HG03039 (cell line): Measurements from ENCODE around the gene RUFY2.
"Not testable (repeated sequence)": the region's sequence is repeated elsewhere in the genome, so short reads cannot be mapped to it uniquely, and the experiment has no call there.

Source experiments
- ATAC-seq: cut with Tn5 transposase; IDR thresholded peaks from one replicate; pipeline ENCODE4 v1.9.1; 2021; ENCODE audit warnings: mild to moderate bottlenecking, moderate library complexity; ENCODE audit not compliant: unreplicated experiment

RUFY2 gene

DNA sequence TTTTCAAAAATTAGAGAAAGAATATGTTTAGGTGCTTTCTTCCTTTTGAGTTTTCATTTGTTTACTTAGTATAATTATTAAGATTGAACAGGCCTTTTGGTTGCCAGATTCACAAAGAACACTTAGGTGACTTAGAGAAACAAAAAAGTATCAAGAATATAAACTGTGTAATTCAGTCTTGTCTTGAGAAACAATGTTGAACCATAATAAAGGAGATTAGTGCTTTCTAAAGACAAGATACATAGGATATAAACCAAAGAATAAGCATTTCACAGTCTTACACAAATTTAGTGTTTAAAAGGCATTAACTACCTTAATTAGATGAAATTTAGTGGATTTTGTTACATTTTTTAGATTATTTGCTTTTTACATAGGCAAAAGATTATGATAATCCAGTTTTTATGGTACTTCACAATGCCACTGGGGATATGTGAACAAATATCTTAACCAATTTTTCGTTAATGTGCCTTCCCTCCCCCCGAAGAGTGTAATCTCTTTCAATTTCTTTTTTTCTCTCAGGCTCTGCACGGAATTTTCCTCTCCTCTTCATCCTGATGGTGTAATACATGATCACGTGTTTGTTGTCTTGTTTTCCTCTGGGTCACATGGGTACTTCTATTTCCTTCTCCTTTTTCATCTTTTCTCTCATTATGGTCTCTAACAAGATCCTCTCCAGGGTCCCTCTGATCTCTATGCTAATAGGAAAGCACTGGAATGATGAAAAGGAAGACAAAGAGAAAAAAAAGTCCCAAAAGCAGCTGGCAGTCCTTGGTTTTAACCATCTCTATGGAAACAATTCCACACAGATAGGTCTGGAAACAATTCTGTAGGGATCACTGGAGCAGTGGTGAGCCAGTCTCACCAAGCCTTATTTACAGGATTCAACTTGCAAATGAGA lies 78.9 kb downstream of the RUFY2 start:
- ATAC-seq: no peak

- ATAC-seq: not testable (repeated sequence)
These were observed 82.7 kb downstream of the RUFY2 start for GRCh38 chr10:68324396-68324795.

DNA sequence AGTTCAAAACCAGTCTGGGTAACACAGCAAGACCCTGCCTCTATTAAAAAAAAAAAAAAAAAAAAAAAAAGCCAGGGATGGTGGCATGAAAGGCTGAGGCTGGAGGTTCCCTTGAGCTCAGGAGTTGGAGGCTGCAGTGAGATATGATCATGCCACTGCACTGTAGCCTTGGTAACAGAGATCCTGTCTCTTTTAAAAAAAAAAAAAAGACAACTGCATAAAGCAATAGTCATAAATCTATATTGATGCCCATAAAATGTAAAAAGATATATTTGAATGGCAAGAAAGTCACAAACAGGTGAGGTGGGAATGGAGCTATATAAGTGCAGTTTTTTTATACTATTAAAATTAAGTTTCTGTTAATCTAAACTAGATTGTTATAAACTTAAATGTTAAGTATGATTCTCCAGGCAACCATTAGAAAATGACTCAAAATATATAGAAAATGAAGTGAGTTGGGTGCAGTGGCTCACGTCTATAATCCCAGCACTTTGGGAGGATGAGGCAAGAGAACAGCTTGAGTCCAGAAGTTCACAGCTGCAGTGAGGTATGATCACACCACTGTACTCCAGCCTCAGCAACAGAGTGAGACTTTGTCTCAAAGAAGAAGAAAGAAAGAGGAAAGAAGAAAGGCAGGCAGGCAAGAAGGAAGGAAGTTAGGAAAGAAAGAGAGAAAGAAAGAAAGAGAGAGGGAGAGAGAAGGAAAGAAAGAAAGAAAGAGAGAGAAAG lies 88.6 kb downstream of the RUFY2 start:
- no peak for ATAC-seq

DNA sequence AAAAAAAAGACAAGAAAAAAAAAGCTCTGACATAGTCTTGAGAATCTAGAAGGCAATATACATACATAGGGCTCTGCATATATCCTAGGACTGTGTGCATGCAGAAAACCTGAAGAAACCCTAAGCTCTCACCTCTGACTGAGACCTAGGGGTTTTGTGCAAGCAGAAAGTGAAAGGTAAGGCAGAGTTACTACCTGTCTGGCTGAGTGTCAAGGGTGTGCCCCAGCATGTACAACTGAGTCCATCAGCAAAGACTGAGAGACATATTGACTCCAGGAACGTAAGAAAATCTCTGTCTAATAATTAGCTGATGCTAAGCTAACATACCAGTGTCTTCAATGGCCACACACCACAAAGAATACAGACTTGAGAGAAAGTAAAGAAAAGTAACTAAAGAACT lies 91.5 kb downstream of the RUFY2 start:
- ATAC-seq: no peak

DNA sequence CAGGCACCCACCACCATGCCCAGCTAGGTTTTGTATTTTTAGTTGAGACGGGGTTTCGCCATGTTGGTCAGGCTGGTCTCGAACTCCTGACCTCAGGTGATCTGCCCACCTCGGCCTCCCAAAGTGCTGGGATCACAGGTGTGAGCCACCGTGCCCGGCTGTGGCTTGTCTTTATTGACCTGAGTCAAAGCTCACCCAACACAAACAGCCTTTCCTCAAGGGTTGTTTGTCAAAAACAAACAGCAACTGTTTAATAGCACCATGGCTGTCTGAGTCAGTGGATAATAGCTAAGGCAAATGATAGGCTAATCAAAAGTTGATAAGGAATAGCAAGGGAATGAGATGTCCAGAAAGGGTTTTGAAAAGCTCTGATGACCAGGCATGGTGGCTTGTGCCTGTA lies 92.1 kb downstream of the RUFY2 start:
- ATAC-seq: not testable (repeated sequence)

DNA sequence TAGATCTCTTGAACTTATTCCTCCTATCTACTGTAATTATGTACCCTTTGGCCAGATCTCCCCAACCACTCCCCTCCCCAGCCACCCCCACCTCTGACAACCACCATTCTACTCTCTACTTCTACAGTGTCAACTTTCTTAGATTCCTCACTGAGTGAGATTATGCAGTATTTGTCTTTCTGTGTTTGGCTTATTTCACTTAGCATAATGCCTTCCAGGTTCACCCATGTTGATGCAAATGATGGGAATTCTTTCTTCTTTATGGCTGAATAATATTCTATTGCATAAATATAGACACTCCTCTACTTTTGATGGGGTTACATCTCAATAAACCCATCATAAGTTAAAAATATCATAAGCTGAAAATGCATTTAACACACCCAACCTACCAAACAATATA lies 96.5 kb downstream of the RUFY2 start:
- no peak for ATAC-seq

DNA sequence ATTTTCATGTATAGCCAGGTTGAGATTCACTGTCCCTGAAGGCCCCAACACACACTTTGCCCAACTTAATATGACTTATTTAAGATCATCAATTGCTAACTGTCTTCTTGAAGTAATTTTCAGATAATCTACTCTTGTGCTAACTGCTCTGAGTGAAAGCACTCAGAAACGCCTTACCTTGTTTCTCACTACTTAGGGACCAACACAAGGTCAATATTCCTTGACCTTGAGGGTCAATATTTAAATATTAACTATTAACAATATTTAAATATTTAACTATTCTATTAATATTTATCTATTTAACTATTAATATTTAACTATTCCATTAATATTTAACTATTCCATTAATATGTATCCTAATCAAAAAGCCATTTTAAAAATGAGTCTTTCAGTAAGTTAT lies 101.2 kb downstream of the RUFY2 start:
- ATAC-seq: no peak

DNA sequence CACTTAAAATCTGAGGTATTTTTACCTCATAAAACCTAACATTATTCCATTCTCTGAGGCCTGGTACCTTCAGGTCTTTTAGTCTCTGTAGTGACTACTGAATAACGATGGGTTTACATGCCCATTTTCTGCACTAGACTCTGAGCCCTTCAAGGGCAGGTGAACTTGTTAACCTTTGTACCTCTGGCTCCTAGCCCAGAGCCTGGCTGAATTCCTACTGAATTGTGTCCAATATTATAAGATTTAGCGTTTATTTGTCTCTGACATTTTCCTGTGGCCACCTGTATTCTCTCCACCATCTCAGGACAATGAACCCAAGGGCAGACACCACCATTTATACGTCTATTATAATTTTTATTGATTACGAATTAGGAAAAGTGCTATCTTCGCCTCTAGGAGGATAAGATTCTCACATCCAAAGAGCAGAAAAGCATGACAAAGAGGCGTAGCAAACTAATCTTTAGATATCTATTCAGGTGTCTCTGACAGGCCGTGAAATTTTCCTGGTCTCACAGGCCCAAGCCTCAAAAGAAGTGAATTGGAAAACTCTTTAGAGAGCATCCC lies 103.1 kb downstream of the RUFY2 start:
- no peak for ATAC-seq

- ATAC-seq: no peak
These were observed 104.2 kb downstream of the RUFY2 start for GRCh38 chr10:68302871-68303270.

- no peak for ATAC-seq
These were observed 104.6 kb downstream of the RUFY2 start for GRCh38 chr10:68302503-68302823.

GRCh38 chr10:68301790-68302502 lies 105.1 kb downstream of the RUFY2 start:
- ATAC-seq: no peak

DNA sequence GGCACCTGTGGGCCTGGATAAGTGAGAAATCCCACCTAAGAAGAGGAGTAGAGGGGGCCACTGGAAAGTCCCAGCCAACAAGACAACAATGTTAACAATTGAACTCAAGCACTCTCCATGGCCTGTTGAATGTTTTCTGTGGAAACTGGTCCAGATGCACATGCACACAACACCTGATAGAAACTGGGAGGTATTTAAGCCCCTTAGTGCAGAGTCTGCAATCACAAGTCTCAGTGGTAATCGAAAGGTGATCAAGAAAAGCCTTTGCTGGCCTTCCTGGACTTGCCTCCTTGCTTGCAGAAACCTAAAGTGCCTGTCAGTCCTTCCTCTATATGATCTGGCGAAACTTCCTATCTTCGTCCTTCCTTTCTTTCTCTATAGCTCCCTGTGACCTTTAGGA lies 105.8 kb downstream of the RUFY2 start:
- no peak for ATAC-seq

DNA sequence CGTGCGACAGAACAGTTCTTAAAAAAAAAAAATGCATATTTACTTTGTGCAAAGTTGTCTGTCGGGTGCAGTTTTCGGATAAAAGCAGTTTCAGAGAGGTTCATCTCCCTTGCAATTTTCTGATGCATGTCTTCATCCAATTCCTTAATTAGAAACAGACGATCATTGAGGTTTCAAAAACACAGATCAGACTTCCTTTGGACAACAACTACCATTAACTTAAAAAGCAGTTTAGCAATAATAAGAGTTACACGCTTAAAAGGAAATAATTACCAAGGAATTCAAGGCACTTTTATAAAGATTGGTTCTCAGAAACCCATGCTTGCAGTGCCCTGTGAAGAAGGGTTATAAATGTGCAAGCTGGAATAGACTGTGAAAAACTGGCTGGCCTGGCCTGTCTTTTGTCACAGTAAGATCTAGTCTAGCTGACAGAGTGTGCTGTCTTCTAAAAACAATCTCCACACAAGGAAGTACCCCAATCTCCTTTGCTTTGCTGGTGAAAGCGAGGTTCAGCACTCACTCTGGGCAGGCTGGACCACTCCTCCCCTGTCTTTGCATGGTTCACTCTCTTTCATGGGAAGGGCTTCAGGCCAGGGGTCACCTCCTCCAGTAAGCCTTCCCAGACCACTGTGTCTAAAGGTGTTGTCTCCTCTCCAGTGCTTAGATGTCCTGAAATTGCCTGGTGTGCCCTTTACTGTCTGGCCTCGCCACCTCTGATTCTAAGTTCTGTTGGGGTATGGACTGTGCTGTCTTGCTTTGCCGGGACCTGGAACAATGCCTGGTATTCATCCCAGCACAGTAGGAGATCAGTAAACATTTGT lies 110.0 kb downstream of the RUFY2 start:
- no peak for ATAC-seq
